Measurements from ENCODE around the gene G6PD. TPM values are rescaled to one million over a fixed set of nuclear protein-coding genes. Genes with fewer than 3 reads are reported as not detected.

G6PD gene
- total RNA-seq, 1 experiment from 2014 or later: 68.7 TPM

DNA sequence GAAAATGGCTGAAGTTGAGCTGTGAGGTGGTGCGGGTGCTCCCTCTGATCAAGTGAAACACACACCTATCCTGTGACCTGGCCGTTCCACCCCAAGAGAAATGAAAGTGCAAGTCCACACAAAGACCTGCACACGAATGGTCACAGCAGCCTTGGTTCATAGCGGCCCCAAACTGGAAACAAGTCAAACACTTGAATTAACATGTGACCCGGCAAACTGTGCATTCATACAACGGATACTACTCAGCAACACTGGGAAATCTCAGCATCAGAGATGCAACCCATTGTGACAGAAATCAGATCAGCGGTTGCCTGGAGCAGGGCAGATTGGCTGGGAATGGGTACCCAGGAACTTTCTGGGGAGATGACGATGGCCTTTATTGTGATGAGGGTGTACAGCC, 7.6 kb downstream of the G6PD start:
- no peak overlapping the region; a peak in 1 of 7 replicates for H3K27ac Mint-ChIP-seq
- H3K9me3 ChIP-seq (ENCODE audit: control insufficient read depth, low read depth, low read length): peaks cover 28% of the 10 kb centered on the region

More for the DNA sequence above, 7.6 kb downstream of the G6PD start:
- Histone ChIP-seq H3K23ac (ENCODE audit: insufficient read length, low read depth, low read length) (no peak overlapping the region), H3K27ac (ENCODE audit: insufficient read length, low read depth, low read length) (no peak overlapping the region), H2BK15ac (ENCODE audit: low read depth, low read length) (no peak overlapping the region), H3K27me3 (ENCODE audit: insufficient read depth, low read length) (no peaks in the 10 kb centered on the region), H3K14ac (ENCODE audit: insufficient read depth, low read length) (no peak overlapping the region), H3K4me2 (ENCODE audit: insufficient read depth, insufficient read length, low read length) (no peak overlapping the region), H2AFZ (ENCODE audit: low read length) (no peak overlapping the region), H3T11ph (ENCODE audit: low read length) (no peak overlapping the region), H4K5ac (ENCODE audit: insufficient read length, low read depth, low read length) (no peak overlapping the region), H4K20me1 (ENCODE audit: control insufficient read depth, insufficient read depth, insufficient read length) (no peaks in the 10 kb centered on the region), H3K79me1 (ENCODE audit: insufficient read depth, low read depth, low read length, poor library complexity, severe bottlenecking) (no peaks in the 10 kb centered on the region), H3K79me2 (ENCODE audit: insufficient read depth, low read length) (no peaks in the 10 kb centered on the region), H3K4ac (ENCODE audit: low read depth, low read length) (no peak overlapping the region), H4K91ac (ENCODE audit: insufficient read length, low read depth, low read length) (no peak overlapping the region), H2BK120ac (ENCODE audit: low read depth, low read length, poor library complexity, severe bottlenecking) (no peak overlapping the region), H2BK5ac (ENCODE audit: insufficient read length, low read length) (no peak overlapping the region), H3K4me1 (ENCODE audit: insufficient read depth, low read length) (no peaks in the 10 kb centered on the region), H3K23me2 (ENCODE audit: insufficient read length, low read depth, low read length, poor library complexity, severe bottlenecking) (no peaks in the 10 kb centered on the region), H2BK12ac (ENCODE audit: insufficient read length, low read depth, low read length) (no peak overlapping the region), H3K9ac (ENCODE audit: extremely low read depth, insufficient read length, low read length) (no peak overlapping the region), H2AK5ac (ENCODE audit: insufficient read length, low read length) (no peak overlapping the region), H4K8ac (replicated peaks; ENCODE audit: insufficient read length, low read depth, low read length) (no peak overlapping the region), H3K18ac (ENCODE audit: insufficient read length, low read depth, low read length) (no peak overlapping the region), H2BK20ac (ENCODE audit: low read depth, low read length, poor library complexity, severe bottlenecking) (no peak overlapping the region), H3K56ac (ENCODE audit: insufficient read length, low read depth, low read length) (no peak overlapping the region)
- Mint-ChIP-seq H3K4me1 (no peaks in the 10 kb centered on the region), H3K27me3 (ENCODE audit: low read depth) (peaks cover 2% of the 10 kb centered on the region), H3K36me3 (ENCODE audit: insufficient read depth in 1 of 3, low read depth in 3 of 3) (peaks cover 29 to 55% (median 34%) of the 10 kb centered on the region in 3 experiments), H3K9me3 (peaks cover 56 to 78% of the 10 kb centered on the region in 2 experiments), H3K4me3 (no peak overlapping the region; a peak in 1 of 5 replicates)
- WGBS (ENCODE audit: extremely low coverage, insufficient read length, low lambda C conversion rate): no CpG with 5 or more reads among the region's 8 CpGs
- TF ChIP-seq, protein P1, sequence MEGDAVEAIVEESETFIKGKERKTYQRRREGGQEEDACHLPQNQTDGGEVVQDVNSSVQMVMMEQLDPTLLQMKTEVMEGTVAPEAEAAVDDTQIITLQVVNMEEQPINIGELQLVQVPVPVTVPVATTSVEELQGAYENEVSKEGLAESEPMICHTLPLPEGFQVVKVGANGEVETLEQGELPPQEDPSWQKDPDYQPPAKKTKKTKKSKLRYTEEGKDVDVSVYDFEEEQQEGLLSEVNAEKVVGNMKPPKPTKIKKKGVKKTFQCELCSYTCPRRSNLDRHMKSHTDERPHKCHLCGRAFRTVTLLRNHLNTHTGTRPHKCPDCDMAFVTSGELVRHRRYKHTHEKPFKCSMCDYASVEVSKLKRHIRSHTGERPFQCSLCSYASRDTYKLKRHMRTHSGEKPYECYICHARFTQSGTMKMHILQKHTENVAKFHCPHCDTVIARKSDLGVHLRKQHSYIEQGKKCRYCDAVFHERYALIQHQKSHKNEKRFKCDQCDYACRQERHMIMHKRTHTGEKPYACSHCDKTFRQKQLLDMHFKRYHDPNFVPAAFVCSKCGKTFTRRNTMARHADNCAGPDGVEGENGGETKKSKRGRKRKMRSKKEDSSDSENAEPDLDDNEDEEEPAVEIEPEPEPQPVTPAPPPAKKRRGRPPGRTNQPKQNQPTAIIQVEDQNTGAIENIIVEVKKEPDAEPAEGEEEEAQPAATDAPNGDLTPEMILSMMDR (conservative IDR thresholded peaks at IDR 0.05): no peak
- DNase-seq: no peak

Data from H9 (cell line).